T1000 (cell line): ENCODE results near the gene SLC35G1.

Experiments used
- DNase-seq: peaks from one replicate; lab custom pipeline; 2025; ENCODE audit warnings: mixed read lengths; lab: John Stamatoyannopoulos, UW

SLC35G1 gene

GRCh38 chr10:93951905-93952304, 58.1 kb downstream of the SLC35G1 start:
- no peak for DNase-seq
